Spleen (tissue), 11 donors: Measurements from ENCODE around the gene ENDOV. TPM values are rescaled to one million over a fixed set of nuclear protein-coding genes. Genes with fewer than 3 reads are reported as not detected.

Experiments used
- DNase-seq: peaks from one replicate; pipeline ENCODE4 v3.0.0-alpha.2; 2020
- H3K27ac ChIP-seq, 8 donors: fragments of 200-600 bp; sonication (generic) in 7 of 8; 1 replicate in 4 of 8; 2 replicates in 4 of 8; pipeline versions ENCODE4 v1.5.0 to v1.8.0; 2016 to 2021; ENCODE audit warnings: inconsistent platforms in 4 of 8, mild to moderate bottlenecking in 4 of 8, moderate library complexity in 1 of 8
- H3K27me3 ChIP-seq, 7 donors: fragments of 200-600 bp; sonication (generic) in 6 of 7; replicated peaks in 1 of 7; 1 replicate in 4 of 7; 2 replicates in 3 of 7; pipeline versions ENCODE4 v1.5.0 to v1.8.0; 2016 to 2021; ENCODE audit warnings: inconsistent platforms in 3 of 7, mild to moderate bottlenecking in 1 of 7
- H3K36me3 ChIP-seq, 6 donors: fragments of 200-600 bp; sonication (generic) in 5 of 6; 1 replicate in 4 of 6; 2 replicates in 2 of 6; pipeline versions ENCODE4 v1.5.0 to v1.8.0; 2016 to 2021; ENCODE audit warnings: inconsistent platforms in 2 of 6
- H3K4me1 ChIP-seq, 6 donors: fragments of 200-600 bp; sonication (generic) in 5 of 6; 1 replicate in 3 of 6; 2 replicates in 3 of 6; pipeline versions ENCODE4 v1.5.0 to v1.8.0; 2016 to 2021; ENCODE audit warnings: inconsistent platforms in 3 of 6
- H3K4me3 ChIP-seq, 8 donors: fragments of 200-600 bp; sonication (generic) in 7 of 8; 1 replicate in 4 of 8; 2 replicates in 4 of 8; pipeline versions ENCODE4 v1.5.0 to v1.8.0; 2016 to 2021; ENCODE audit warnings: inconsistent platforms in 4 of 8, mild to moderate bottlenecking in 4 of 8, moderate library complexity in 2 of 8
- H3K9me3 ChIP-seq, 8 donors: fragments of 200-600 bp; sonication (generic) in 7 of 8; 1 replicate in 4 of 8; 2 replicates in 4 of 8; pipeline versions ENCODE4 v1.5.0 to v1.8.0; 2016 to 2021; ENCODE audit warnings: inconsistent platforms in 4 of 8
- CTCF ChIP-seq, 11 experiments: fragments of 200-600 bp in 7 of 11; fragments of 450-650 bp in 4 of 11; sonication (generic) in 4 of 11; IDR thresholded peaks in 8 of 11; conservative IDR thresholded peaks in 3 of 11; 1 replicate in 7 of 11; 2 replicates in 4 of 11; pipeline versions ENCODE4 v1.4.0 to v1.8.0; 2016 to 2021; ENCODE audit warnings: antibody characterized with exemption in 11 of 11, inconsistent platforms in 4 of 11, mild to moderate bottlenecking in 1 of 11
- POLR2A ChIP-seq, 3 donors: fragments of 450-650 bp; IDR thresholded peaks; one replicate each; pipeline ENCODE4 v1.5.1; 2017; ENCODE audit warnings: antibody characterized with exemption in 3 of 3, mild to moderate bottlenecking in 1 of 3
- POLR2AphosphoS5 ChIP-seq, 3 donors: sonication (generic); formaldehyde crosslinking; IDR thresholded peaks; one replicate each; pipeline ENCODE4 v1.5.1; 2017; ENCODE audit warnings: antibody characterized with exemption in 3 of 3
- WGBS, 5 donors: extraction: QIAGEN DNeasy Blood & Tissue Kit in 3 of 5; methylation state at CpG; one replicate each; pipeline versions ENCODE4 v1.1.5 to v1.1.7; 2013 to 2018; 5-methylcytosine and 5-hydroxymethylcytosine counted together
- intact Hi-C: fragments of 100-400 bp; cut with DNase I; formaldehyde crosslinking; loops from one replicate; pipeline ENCODE4 v1.15.0; 2023; ENCODE audit warnings: low total_unique reads
- polyA plus RNA-seq, 3 donors: library from polyadenylated mRNA; stranded (reverse); fragments of 200-250 nt; gene quantifications; one replicate each; pipeline ENCODE4 v1.2.1, GENCODE V29; 2013
- total RNA-seq, 7 donors: library from RNA; depleted of rRNA in 3 of 7; stranded (reverse); fragments of >200 nt in 3 of 7; fragmentation: NEBNext Ultra II Directional in 4 of 7; extraction: Animal tissue kit (Norgen Biotek cat#: 25700) in 4 of 7; gene quantifications; one replicate each; pipeline versions ENCODE4 v1.1.0 to v1.2.1, GENCODE V29; 2016 to 2021
- donor health status: healthy with polysubstance abuse.
- donor health status: DM: no; HTN: no; CAD: no; lungs with moderate emphysema.
- donor health status: DM: no; HTN: no; CAD: no.
- donor health status: Bipolar disorder and iron deficiency.
- donor health status: healthy.
- donor health status: DM: no; HTN: no; CAD: no.
- donor health status: DM: yes; HTN: yes; CAD: no.

Gene ENDOV
- total and polyA plus RNA-seq, 10 donors: 9.7 to 47.4 (median 23.2) TPM

DNA sequence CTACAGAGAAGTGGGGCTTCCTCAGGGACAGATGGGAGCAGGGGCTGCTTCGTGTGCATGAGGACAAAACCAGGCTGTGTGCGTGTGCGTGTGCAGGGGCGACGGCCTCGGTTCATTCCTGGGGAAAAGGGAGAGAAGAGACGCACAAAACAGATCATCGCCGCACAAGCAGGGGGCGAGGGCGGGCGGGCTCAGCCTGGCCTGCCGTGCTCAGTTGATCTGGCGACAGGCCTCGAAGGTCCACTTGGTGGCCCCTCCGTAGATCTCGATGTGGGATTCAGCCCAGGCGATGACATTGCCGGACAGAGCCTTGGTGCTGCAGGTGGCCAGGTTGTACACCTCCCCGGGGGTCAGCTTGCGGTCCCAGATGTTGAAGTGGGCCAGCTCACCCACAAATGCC, 55.6 kb downstream of the ENDOV start:
- peaks cover 0 to 100% (median 40%) of the 10 kb centered on the region in 7 donors for H3K27me3 ChIP-seq

DNA sequence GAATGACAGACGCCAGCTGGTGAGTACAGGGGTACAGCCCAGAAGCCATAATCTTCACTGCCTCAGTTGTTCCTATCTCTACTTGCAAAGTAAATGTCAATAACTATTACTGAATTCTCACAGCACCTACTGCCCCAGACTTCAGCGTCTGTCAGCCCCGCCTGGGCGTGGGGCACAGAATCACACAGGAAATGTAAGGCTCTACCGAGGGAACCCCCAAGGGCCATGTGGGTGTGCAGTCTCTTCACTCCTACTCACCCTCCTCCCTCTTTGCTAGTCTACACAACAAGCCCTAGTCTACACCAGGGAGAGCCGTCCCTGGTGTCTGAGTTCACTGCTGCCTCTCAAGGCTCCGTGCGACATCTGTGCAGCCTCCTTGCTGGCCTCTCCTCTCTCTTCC, 57.0 kb downstream of the ENDOV start:
- no peaks in the 10 kb centered on the region for H3K9me3 ChIP-seq
- peaks cover 0 to 100% (median 54%) of the 10 kb centered on the region in 7 donors for H3K27me3 ChIP-seq
- peaks cover 9 to 29% (median 27%) of the 10 kb centered on the region in 6 donors for H3K4me1 ChIP-seq
- H3K27ac ChIP-seq: no peak overlapping the region
- TF ChIP-seq POLR2AphosphoS5 (IDR thresholded peaks at IDR 0.05) (no peak), POLR2A (IDR thresholded peaks at IDR 0.05) (no peak), CTCF (IDR thresholded peaks at IDR 0.05 in 8 of 11, conservative IDR thresholded peaks at IDR 0.05 in 3 of 11) (no peak)
- no peak for DNase-seq
- intact Hi-C loops: no loop called here
- no peak overlapping the region for H3K4me3 ChIP-seq
- no peaks in the 10 kb centered on the region for H3K36me3 ChIP-seq
- 64 to 72% (median 64%) methylated on average over 7 to 8 of the region's 8 CpGs for WGBS, 5 donors

More for the DNA sequence above, 55.6 kb downstream of the ENDOV start:
- 85 to 92% (median 89%) methylated on average over 19 to 21 of the region's 21 CpGs for WGBS, 5 donors
- no peak for DNase-seq
- intact Hi-C loops: no loop called here
- peaks cover 5 to 22% (median 17%) of the 10 kb centered on the region in 6 donors for H3K4me1 ChIP-seq
- H3K4me3 ChIP-seq: no peak overlapping the region
- no peak overlapping the region for H3K27ac ChIP-seq
- no peaks in the 10 kb centered on the region for H3K36me3 ChIP-seq
- TF ChIP-seq POLR2AphosphoS5 (IDR thresholded peaks at IDR 0.05): no peak
- TF ChIP-seq POLR2A (IDR thresholded peaks at IDR 0.05): no peak
- TF ChIP-seq CTCF (IDR thresholded peaks at IDR 0.05 in 8 of 11, conservative IDR thresholded peaks at IDR 0.05 in 3 of 11): no peak
- no peaks in the 10 kb centered on the region for H3K9me3 ChIP-seq

- Histone ChIP-seq H3K4me3 (no peak overlapping the region), H3K27me3 (peaks cover 9 to 100% (median 58%) of the 10 kb centered on the region in 7 donors), H3K36me3 (no peaks in the 10 kb centered on the region), H3K4me1 (peaks cover 19 to 40% (median 38%) of the 10 kb centered on the region in 6 donors), H3K27ac (no peak overlapping the region), H3K9me3 (no peaks in the 10 kb centered on the region)
- intact Hi-C loops: no loop called here
- WGBS, 5 donors: 74 to 93% (median 89%) methylated on average over 8 to 12 of the region's 12 CpGs
- no peak for DNase-seq
- TF ChIP-seq CTCF (IDR thresholded peaks at IDR 0.05 in 8 of 11, conservative IDR thresholded peaks at IDR 0.05 in 3 of 11) (no peak), POLR2A (IDR thresholded peaks at IDR 0.05) (no peak), POLR2AphosphoS5 (IDR thresholded peaks at IDR 0.05) (no peak)
Measured at GRCh38 chr17:80472996-80473395, 58.0 kb downstream of the ENDOV start.

- Histone ChIP-seq H3K36me3 (no peaks in the 10 kb centered on the region), H3K27ac (no peak overlapping the region), H3K27me3 (peaks cover 12 to 100% (median 60%) of the 10 kb centered on the region in 7 donors), H3K4me1 (peaks cover 26 to 47% (median 45%) of the 10 kb centered on the region in 6 donors), H3K9me3 (no peaks in the 10 kb centered on the region), H3K4me3 (no peak overlapping the region)
- DNase-seq: no peak
- 59 to 78% (median 60%) methylated on average over 6 to 7 of the region's 7 CpGs for WGBS, 5 donors
- TF ChIP-seq CTCF (IDR thresholded peaks at IDR 0.05 in 8 of 11, conservative IDR thresholded peaks at IDR 0.05 in 3 of 11) (no peak), POLR2A (IDR thresholded peaks at IDR 0.05) (no peak), POLR2AphosphoS5 (IDR thresholded peaks at IDR 0.05) (no peak)
- intact Hi-C loops: no loop called here
Measured at GRCh38 chr17:80473701-80474100, 58.7 kb downstream of the ENDOV start.
